HG03354 (cell line): ENCODE results near the gene TCF25.
"Not testable (repeated sequence)": the region's sequence is repeated elsewhere in the genome, so short reads cannot be mapped to it uniquely, and the experiment has no call there.

ENCODE experiments used
- ATAC-seq: cut with Tn5 transposase; IDR thresholded peaks from one replicate; pipeline ENCODE4 v1.9.1; 2021; ENCODE audit warnings: mild to moderate bottlenecking; ENCODE audit not compliant: unreplicated experiment, poor library complexity, severe bottlenecking

TCF25 gene

DNA sequence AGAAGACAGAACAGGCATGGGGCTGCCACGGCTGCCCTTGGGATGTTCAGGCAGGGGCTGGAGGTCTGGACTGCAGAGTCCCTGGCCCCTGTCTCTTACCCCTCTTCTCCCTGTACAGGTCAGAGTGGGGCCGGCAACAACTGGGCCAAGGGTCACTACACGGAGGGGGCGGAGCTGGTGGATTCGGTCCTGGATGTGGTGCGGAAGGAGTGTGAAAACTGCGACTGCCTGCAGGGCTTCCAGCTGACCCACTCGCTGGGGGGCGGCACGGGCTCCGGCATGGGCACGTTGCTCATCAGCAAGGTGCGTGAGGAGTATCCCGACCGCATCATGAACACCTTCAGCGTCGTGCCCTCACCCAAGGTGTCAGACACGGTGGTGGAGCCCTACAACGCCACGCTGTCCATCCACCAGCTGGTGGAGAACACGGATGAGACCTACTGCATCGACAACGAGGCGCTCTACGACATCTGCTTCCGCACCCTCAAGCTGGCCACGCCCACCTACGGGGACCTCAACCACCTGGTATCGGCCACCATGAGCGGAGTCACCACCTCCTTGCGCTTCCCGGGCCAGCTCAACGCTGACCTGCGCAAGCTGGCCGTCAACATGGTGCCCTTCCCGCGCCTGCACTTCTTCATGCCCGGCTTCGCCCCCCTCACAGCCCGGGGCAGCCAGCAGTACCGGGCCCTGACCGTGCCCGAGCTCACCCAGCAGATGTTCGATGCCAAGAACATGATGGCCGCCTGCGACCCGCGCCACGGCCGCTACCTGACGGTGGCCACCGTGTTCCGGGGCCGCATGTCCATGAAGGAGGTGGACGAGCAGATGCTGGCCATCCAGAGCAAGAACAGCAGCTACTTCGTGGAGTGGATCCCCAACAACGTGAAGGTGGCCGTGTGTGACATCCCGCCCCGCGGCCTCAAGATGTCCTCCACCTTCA, 61.5 kb downstream of the TCF25 start:
- ATAC-seq: no peak

DNA sequence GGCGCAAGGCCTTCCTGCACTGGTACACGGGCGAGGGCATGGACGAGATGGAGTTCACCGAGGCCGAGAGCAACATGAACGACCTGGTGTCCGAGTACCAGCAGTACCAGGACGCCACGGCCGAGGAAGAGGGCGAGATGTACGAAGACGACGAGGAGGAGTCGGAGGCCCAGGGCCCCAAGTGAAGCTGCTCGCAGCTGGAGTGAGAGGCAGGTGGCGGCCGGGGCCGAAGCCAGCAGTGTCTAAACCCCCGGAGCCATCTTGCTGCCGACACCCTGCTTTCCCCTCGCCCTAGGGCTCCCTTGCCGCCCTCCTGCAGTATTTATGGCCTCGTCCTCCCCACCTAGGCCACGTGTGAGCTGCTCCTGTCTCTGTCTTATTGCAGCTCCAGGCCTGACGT, 62.2 kb downstream of the TCF25 start:
- ATAC-seq: not testable (repeated sequence)

GRCh38 chr16:89936034-89936433, 62.6 kb downstream of the TCF25 start:
- no peak for ATAC-seq

DNA sequence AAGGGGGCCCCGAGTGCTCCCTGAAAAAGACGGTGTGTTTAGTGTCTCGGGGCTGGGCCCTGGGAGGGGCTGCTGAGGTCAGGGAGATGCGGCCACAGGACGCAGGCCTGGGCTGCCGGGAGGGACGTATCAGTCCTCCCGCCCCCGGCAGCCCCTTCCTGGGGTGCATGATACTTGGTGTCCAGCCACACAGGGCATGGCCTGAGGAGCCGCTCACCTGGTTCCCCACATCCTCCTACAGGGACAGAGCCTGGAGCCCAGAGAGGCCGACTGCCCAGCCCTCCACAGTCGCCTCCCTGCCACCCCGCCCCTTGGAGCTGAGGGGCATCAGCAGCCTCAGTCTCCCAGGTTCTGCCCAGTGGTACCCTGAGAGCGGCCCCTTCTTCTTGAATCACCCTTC, 63.1 kb downstream of the TCF25 start:
- no peak for ATAC-seq

DNA sequence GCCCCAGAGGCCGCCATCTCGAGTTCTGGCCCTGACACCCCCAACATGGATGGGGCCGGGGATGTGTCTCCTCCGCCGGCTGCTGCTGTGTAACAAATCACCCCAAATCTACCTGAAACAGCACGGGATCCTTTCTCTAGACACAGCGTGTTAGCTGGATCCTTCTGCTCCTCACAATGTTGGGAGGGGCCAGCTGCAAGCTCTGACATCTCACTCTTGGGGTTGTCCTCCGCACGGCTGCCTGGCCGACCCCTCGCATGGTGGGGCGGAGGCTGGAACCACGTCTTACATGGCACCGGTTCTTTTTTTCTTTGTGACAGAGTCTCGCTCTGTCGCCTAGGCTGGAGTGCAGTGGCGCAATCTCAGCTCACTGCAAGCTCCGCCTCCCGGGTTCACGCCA, 63.6 kb downstream of the TCF25 start:
- no peak for ATAC-seq

GRCh38 chr16:89938175-89938885, 64.9 kb downstream of the TCF25 start:
- no peak for ATAC-seq

DNA sequence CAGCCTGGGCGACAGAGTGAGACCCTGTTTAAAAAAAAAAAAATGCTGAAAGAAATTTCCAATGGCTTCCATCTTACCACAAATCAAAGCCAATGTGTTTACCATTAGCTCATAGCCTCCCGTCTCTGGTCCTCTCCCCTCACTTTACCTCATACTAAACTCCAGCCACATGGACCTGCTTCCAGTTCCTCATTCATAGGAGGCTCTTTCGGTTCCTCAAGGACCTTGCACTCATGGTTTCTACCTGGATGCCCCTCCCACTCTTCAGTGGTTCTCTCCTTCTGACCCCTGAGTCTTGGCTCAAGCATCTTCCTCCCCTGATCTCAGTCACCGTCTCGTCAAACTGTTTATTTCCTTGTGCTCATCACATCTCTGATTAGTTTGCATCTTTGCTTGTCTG, 71.4 kb downstream of the TCF25 start:
- ATAC-seq: no peak

DNA sequence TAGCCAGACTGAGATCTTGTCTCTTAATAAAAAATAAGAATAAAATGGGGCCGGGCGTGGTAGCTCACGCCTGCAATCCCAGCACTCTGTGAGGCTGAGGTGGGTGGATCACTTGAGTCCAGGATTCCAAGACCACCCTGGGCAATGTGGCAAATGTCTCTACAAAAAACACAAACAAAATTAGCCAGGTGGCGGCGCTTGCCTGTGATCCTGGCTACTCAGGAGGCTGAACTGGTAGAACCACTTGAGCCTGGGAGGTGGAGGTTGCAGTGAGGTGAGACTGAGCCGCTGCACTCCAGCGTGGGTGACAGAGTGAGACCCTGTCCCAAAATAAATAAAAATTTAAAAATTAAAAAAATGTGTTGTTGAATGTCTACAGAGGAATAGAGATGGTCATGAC, 72.3 kb downstream of the TCF25 start:
- no peak for ATAC-seq

- no peak for ATAC-seq
These were observed 73.1 kb downstream of the TCF25 start for GRCh38 chr16:89946515-89946914.

GRCh38 chr16:89949121-89949742, 75.8 kb downstream of the TCF25 start:
- ATAC-seq: no peak

DNA sequence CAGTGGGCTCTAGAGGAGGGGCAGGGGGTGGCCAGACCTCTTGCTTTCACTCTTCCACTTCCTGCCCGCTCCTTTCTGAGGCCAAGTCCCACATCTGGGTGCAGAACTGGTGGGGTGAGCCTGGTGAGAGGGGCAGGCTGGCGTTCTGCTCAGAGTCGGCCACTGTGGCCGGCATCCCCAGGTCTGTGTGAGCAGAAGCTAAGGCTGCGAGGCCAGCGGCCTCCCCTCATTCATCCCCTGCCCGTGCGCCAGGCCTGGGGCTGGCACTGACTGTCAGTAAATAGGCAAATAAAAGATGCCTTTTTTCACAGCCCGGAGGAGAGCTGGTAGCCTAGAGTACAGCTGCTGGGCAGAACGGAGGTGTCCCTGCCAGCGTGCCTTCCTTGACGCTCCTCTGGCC, 76.4 kb downstream of the TCF25 start:
- ATAC-seq: no peak

GRCh38 chr16:89951509-89951908, 78.1 kb downstream of the TCF25 start:
- ATAC-seq: no peak

- ATAC-seq: no peak
These were observed 78.7 kb downstream of the TCF25 start for GRCh38 chr16:89952049-89952448.

DNA sequence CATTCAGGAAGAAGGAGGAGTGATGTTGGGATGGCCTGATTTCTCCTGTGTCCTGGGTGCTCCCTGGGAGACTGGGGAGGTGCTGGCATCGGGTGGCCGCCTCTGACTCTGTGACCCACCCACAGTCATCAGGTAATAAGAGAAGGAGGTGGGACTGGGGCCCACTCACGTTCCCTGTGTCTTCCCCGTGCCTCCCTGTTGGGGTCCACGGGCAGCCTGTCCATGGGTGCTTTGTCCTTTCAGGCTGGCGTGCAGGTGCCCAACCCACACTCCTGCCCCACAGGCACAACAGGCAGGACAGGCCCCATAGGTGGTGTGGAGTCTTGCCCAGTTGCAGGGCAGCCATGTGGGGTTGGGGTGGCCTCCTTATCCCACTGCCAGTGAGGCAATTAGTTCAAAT, 79.2 kb downstream of the TCF25 start:
- no peak for ATAC-seq

DNA sequence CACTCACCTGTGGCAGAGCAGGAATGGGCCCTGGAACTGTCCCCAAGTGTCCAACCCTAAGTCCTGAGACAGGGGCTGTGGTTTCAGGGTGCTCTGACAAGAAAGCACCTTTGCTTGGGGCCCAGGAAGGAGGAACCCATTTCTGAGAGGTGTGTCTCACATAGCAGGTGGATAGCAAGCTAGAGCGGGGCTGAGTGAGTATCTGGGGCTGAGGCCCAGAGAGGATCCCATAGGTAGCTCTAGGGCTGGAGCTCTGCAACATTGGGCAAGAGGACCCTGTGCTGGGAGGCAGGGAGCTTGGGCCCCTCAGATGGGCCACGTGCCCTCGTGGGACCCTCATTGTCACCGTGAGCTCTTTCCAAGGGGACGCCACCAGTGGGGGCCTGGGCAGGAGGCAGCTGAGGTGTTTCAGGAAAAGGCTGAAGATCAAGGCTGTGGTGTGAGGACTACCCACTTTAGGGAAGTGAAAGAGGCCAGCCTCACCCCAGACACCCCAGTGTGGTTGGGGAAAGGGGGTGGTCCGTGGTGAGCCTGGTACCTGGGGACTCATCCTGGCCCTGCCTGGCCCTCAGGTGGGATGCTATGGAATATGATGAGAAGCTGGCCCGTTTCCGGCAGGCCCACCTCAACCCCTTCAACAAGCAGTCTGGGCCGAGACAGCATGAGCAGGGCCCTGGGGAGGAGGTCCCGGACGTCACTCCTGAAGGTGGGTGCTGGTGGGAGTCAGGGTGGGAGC, 80.4 kb downstream of the TCF25 start:
- no peak for ATAC-seq

GRCh38 chr16:89954462-89954861, 81.1 kb downstream of the TCF25 start:
- ATAC-seq: no peak

DNA sequence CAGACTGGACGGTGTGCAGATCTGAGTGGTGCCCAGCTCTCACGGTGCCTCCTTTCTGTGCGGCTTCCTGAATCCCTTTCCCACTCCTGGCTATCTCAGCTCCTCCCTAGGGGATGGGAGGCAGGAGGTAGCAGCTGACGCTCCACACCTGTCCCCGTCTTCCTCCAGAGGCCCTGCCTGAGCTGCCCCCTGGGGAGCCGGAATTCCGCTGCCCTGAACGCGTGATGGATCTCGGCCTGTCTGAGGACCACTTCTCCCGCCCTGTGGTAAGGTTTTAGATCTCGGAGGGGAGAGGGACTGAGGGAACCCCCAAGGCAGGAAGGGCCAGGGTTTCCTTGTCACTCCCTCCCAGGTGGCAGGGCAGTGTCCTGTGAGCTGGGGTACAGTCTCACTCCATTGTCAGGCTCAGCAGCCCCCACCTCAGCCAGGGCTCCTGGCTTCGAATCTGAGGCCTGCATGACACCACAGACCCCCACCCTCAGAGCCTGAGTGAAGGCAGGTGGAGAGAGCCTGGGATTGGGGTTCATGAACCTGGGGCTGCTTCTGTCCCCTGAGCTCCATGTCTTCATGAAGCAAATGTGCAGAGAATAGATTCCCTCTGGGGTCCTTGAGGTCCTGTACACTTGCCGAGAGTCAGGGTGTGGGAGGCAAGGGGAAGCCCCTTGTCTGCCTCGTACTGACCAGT, 81.8 kb downstream of the TCF25 start:
- no peak for ATAC-seq

DNA sequence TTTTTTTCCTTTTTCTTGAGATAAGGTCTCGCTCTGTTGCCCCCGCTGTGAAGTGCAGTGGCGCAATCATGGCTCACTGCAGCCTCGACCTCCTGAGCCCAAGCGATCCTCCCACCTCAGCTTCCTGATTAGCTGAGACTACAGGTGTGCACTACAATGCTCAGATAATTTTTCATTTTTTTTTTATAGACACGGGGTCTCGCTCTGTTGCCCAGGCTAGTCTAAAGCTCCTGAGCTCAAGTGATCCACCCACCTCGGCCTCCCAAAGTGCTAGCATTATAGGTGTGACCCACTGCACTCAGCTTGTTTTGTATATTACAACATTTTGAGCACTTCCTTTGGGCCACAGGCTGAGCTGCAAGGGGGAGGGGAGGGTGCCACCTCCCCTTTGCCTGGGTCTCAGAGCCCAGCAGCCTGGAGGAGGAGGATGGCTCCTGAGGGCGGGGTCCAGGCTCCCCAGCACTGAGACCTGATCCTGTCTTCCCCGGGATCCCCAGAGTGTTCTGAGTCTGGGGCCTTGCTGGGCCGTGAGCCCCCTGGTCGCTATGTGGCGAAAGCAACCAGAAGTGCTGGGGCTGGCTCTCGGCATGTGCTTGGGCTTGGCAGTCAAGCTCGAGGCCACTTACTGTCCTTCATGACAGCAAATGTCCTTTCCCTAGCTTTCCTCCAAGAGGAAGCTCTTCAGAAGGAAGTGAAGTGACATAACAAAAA, 83.3 kb downstream of the TCF25 start:
- no peak for ATAC-seq

DNA sequence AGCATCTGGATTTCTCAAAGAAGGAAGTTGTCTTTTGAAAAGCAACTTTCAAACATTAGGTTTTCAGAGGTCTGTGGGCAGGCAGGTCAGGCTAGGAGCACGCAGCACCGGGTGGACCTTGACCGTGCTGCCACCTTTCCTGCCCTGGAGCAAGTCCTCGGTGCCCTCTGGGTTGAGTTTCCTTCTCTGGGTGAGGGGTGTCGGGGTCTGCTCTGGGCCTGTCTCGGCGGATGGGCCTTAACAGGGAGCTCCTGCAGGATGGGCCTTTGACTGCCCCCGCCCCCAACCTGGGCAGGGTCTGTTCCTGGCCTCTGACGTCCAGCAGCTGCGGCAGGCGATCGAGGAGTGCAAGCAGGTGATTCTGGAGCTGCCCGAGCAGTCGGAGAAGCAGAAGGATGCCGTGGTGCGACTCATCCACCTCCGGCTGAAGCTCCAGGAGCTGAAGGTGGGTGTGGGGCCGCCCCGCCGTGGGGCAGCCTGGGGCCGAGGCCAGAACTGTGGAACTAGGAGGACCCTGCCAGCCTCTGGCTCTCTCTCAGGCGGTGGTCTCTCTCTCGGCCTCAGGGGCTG, 83.9 kb downstream of the TCF25 start:
- ATAC-seq: no peak
